IPS-20b (cell line): ENCODE measurements around the gene PAXIP1.

ENCODE experiments used
- H3K27ac ChIP-seq: one replicate; pipeline ENCODE4 v1.5.1; 2013; ENCODE audit warnings: low read length
- H3K27me3 ChIP-seq: 2 replicates; pipeline ENCODE4 v1.6.1; 2013; ENCODE audit warnings: mild to moderate bottlenecking, low read length, inconsistent platforms; ENCODE audit not compliant: insufficient read depth
- H3K36me3 ChIP-seq: 2 replicates; pipeline ENCODE4 v1.6.1; 2013; ENCODE audit warnings: low read depth, mild to moderate bottlenecking, inconsistent platforms, low read length, moderate library complexity; ENCODE audit not compliant: insufficient read depth
- H3K4me1 ChIP-seq: 2 replicates; pipeline ENCODE4 v1.6.1; 2013; ENCODE audit warnings: mild to moderate bottlenecking, control low read depth, inconsistent platforms, low read length, moderate library complexity; ENCODE audit not compliant: insufficient read depth
- H3K4me3 ChIP-seq: 2 replicates; pipeline ENCODE4 v1.5.1; 2013; ENCODE audit warnings: mild to moderate bottlenecking, low read length, inconsistent platforms
- H3K9ac ChIP-seq: 2 replicates; pipeline ENCODE4 v1.6.1; 2013; ENCODE audit warnings: low read depth, mild to moderate bottlenecking, inconsistent platforms, low read length, moderate library complexity
- H3K9me3 ChIP-seq: 2 replicates; pipeline ENCODE4 v1.6.1; 2013; ENCODE audit warnings: mild to moderate bottlenecking, low read depth, low read length, inconsistent platforms; ENCODE audit not compliant: insufficient read depth

PAXIP1 gene

DNA sequence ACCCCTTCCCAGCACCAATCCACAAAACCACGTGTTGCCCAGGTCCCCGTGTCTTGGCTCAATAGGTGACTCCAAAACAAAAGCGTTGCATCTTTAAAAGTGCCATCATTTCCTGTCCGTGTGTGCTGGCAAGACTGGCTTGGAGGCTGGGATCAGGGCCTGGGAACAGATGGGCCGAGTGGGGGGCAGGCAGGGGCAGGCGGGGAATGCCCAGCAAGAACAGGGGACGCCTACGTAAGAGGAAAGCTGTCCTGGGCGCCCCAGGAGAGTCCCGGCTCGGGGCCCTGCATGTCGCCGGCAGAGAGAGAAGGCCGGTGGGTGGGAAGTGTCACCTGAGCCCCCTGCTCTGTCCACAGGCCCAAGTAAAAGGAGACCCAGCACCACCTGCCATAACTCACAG, 86.5 kb downstream of the PAXIP1 start:
- Histone ChIP-seq H3K9me3 (no peaks in the 10 kb centered on the region), H3K4me1 (no peaks in the 10 kb centered on the region), H3K36me3 (no peaks in the 10 kb centered on the region), H3K4me3 (no peak overlapping the region), H3K27ac (no peak overlapping the region), H3K9ac (no peak overlapping the region), H3K27me3 (peaks cover 16% of the 10 kb centered on the region)

DNA sequence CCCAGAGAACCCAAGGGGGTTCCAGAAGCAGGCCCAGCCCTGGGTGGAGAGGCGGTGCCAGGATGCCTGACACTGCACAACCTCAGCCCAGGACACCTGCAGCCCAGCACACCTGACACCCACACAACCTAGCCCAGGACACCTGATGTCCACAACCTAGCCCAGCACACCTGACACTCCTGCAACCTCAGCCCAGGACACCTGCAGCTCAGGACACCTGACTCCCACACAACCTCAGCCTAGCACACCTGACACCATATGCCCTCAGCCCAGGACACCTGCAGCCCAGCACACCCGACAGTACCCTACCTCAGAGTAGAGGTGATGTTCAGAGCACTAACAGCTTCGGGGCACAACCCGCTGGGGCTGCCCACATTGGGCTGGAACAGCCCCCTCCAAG, 87.3 kb downstream of the PAXIP1 start:
- H3K4me1 ChIP-seq = no peaks in the 10 kb centered on the region
- H3K9me3 ChIP-seq = no peaks in the 10 kb centered on the region
- peaks cover 16% of the 10 kb centered on the region for H3K27me3 ChIP-seq
- no peak overlapping the region for H3K27ac ChIP-seq
- H3K36me3 ChIP-seq = no peaks in the 10 kb centered on the region
- no peak overlapping the region for H3K4me3 ChIP-seq
- H3K9ac ChIP-seq = no peak overlapping the region

DNA sequence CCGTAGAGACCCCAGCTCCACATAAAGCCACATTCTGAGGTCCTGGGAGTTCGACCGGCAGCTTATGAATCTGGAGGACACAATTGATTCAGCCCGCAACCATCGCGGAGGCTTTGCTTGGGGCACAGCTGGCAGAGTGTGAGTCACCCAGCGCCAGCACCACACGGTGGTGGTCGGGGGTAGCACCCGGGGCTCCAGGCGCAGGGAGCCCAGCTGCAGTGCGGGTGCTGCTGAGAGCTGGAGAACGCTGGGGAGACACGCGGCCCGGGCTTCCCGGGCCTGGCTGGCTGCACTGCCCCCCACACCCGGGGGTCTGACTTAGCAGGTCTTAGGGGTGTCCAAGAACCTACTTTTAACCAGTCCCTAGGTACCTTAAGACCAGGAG, 87.9 kb downstream of the PAXIP1 start:
- peaks cover 16% of the 10 kb centered on the region for H3K27me3 ChIP-seq

DNA sequence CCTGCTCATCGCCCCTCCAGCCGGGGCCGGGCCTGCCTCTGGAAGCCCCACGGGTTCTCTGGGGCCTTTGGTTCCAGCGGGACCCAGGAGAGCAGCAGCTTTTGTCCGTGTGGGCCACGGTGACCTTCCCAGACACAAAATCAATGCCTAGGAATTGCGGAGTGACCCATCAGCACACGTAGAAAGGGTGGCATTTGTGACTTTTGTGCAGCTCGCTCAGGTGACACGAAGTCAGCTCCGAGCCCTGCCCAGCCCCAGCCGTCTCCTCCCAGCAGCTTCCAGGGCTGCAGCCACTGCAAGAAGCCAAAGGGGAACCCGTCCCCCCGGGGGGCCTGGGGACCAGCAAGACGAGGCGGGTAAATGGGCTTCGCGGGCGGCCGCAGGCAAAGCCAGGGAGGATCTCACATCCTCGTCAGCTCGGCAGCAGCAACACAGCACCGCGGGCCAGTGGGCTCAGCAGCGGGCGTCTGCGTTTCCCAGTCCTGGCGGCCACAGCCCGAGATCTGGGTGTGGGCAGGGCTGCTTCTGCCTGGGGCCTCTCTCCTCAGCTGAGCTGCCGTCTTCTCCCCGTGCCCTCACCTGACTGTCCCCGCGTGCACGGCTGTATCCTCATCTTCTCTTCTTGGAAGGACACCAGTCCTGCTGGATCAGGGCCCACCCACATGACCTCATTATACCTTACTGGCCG, 88.5 kb downstream of the PAXIP1 start:
- H3K4me1 ChIP-seq = no peaks in the 10 kb centered on the region
- H3K27ac ChIP-seq = no peak overlapping the region
- H3K9ac ChIP-seq = no peak overlapping the region
- no peaks in the 10 kb centered on the region for H3K9me3 ChIP-seq
- H3K4me3 ChIP-seq = peak overlapping the region; percentile 44; the same call in 1 of the 2 replicates
- peaks cover 16% of the 10 kb centered on the region for H3K27me3 ChIP-seq
- no peaks in the 10 kb centered on the region for H3K36me3 ChIP-seq

More for the DNA sequence above, 87.9 kb downstream of the PAXIP1 start:
- Histone ChIP-seq H3K9me3 (no peaks in the 10 kb centered on the region), H3K27ac (no peak overlapping the region), H3K4me1 (no peaks in the 10 kb centered on the region), H3K36me3 (no peaks in the 10 kb centered on the region), H3K4me3 (no peak overlapping the region), H3K9ac (no peak overlapping the region)

DNA sequence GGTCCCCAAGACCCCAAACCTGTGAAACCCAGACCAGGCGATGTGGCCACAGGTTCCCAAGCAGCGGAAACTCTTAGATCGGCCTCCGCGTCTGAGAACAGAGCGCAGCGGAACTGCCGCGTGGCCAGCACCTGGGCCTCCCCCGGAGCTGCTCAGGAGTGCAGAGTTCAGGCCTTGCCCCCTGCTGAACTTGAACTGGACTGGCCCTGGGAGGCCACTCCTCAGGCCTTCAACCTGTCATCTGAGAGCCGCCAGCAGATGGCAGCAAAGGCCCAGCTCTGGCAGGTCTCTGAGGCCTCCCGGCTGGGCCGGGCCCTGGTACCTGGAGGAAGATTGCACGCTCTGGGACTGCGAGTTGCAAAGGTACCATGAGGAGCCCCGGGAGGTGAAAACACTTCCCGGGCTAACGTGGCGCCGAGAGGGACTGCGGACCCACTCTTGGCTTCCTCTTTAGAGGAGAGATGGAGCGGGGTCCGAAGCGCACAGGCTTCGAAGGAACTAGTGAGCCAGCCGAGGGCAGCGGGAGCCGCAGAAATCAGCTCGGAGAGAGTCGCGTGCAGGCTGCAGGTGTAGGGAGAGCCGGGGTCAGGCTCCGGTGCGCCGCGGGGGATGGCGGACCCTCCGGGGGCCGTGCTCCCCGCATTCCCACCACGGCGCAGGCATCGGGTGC, 89.2 kb downstream of the PAXIP1 start:
- Histone ChIP-seq H3K27me3 (peaks cover 16% of the 10 kb centered on the region), H3K9me3 (no peaks in the 10 kb centered on the region), H3K4me1 (no peaks in the 10 kb centered on the region), H3K36me3 (no peaks in the 10 kb centered on the region), H3K9ac (0 out of 2 replicates have a peak overlapping the region, but pooled peaks have one; percentile 45), H3K4me3 (peak overlapping the region; percentile 44; the same call in 1 of the 2 replicates), H3K27ac (no peak overlapping the region)

DNA sequence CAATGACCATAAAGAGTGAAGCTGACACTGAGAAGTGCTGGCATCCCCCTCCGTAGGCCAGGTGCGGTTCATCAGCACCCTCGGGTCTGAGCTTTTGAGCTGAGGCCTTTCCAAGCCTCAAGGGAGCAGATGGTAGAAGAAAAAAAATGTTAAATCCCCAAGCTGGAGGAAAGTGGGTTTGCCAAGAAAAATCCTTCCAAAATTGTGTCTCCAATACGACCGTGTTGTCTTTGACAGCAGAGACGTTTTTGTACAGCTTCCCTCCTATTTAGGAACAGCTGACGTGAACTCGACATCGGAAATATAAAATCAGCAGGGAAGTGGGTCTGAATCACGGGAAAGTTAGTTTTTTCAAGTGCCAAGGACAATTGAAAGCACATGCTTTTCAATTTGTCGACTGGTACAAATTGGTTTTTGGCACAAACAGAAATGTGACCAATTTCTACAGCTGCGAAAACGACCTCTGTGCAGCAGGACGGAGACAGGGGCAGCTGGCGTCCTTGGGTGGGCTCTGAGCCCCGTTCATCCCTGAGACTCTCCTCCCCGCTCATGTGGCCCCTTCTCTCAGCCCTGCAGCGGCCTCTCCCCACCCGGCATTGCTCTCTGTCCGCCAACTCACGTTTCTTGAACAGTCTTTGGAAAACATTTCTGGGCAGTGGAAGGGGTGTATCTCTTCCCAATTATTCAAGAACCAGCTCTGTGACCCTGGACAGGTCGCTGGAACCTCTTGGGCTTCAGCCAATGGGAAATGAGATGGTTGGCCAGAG, 89.9 kb downstream of the PAXIP1 start:
- Histone ChIP-seq H3K4me1 (no peaks in the 10 kb centered on the region), H3K27me3 (peaks cover 16% of the 10 kb centered on the region), H3K9ac (no peak overlapping the region), H3K27ac (no peak overlapping the region), H3K4me3 (no peak overlapping the region), H3K36me3 (no peaks in the 10 kb centered on the region), H3K9me3 (no peaks in the 10 kb centered on the region)

DNA sequence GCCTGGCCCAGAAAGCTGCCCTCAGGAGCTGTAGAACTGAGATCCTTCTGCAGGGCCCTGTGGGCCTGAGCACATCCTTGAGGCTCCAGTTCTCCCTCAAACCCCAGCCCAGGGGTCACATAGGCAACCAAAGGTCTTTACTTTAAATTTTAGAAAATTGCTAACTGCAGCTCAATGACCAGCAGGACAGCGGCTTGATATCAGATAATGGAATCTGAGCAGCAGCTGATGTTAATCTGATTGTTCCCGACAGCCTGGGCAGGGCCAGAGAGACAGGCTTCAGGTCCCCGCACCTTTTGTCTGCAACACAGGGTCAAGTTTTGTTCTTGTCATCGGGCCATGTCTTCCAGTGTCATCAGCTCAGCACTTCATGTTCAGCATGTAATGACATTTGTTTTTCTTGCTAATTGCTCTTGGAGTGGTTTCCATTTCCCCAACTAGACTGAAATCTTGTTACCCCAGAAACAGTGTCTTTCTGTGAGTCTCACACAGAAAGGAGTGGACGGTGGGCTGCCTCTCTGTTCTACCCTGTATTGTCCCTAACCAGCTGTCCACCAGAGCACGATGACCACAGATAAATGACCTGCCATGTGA, 91.0 kb downstream of the PAXIP1 start:
- Histone ChIP-seq H3K27me3 (peaks cover 16% of the 10 kb centered on the region), H3K4me3 (no peak overlapping the region), H3K36me3 (no peaks in the 10 kb centered on the region)

DNA sequence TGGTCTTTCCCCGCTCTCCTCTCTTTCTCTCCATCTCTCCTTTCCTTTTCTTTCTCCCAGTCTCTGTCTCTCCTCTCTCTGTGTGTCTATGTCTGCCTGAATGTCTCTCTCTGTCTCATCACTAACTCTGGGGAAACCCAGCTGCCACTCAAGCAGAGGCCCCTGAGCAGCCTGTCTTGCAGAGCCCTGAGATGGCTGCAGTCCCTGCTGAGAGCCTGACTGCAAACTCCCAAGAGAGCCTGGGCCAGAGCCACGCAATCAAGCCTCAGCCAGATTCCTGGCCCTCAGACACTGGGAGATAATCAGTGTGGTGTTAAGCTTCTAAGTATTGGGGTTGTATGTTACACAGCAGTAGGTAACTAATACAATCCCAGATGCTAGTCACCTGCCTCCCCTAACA, 91.5 kb downstream of the PAXIP1 start:
- Histone ChIP-seq H3K9ac (no peak overlapping the region), H3K27me3 (peaks cover 16% of the 10 kb centered on the region), H3K4me3 (no peak overlapping the region), H3K36me3 (no peaks in the 10 kb centered on the region), H3K9me3 (no peaks in the 10 kb centered on the region), H3K4me1 (no peaks in the 10 kb centered on the region), H3K27ac (no peak overlapping the region)

More for the DNA sequence above, 91.0 kb downstream of the PAXIP1 start:
- no peak overlapping the region for H3K9ac ChIP-seq
- no peaks in the 10 kb centered on the region for H3K4me1 ChIP-seq
- no peak overlapping the region for H3K27ac ChIP-seq
- H3K9me3 ChIP-seq = no peaks in the 10 kb centered on the region

DNA sequence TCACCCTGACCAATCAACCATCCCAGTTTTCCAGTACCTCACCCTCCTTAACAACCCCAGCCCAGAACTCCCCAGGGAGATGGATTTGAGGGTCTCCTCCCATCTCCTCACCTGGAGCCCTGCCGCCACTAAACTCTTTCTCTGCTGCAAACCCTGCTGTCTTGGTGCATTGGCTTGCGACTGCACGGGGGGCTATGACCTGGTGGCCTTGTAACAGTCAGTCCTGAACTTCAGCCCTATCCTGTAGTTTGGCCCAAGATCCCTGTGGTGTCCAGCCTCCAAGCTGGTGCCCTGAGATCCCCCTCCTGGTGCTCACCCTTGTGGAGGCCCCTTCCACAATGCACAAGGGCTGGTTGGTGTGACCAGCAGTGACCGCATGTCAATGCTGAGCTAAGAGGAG, 91.9 kb downstream of the PAXIP1 start:
- no peaks in the 10 kb centered on the region for H3K4me1 ChIP-seq
- H3K9ac ChIP-seq = no peak overlapping the region
- no peaks in the 10 kb centered on the region for H3K36me3 ChIP-seq
- H3K4me3 ChIP-seq = no peak overlapping the region
- peaks cover 16% of the 10 kb centered on the region for H3K27me3 ChIP-seq
- H3K27ac ChIP-seq = no peak overlapping the region
- no peaks in the 10 kb centered on the region for H3K9me3 ChIP-seq

DNA sequence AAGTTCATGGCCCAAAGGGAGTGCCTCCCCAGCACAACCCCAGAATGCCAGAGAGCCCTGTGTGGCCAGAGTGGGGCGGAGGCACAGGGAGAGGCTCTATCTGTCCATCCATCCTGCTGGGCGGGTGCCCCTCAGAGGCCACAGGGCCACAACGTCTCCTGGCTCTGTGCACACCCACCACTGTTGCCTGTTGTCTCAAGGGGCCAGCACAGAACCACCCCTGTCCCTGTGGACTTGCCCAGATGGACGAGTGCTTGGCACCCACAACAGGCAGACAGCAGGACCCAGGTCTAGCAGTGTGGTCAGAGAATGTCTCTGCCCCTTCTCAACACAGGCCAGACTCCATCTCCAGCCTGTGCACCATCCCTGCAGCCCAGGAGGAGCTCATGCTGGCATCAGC, 92.8 kb downstream of the PAXIP1 start:
- no peak overlapping the region for H3K4me3 ChIP-seq
- no peaks in the 10 kb centered on the region for H3K4me1 ChIP-seq
- no peak overlapping the region for H3K9ac ChIP-seq
- no peak overlapping the region for H3K27ac ChIP-seq
- H3K27me3 ChIP-seq = peaks cover 14% of the 10 kb centered on the region
- no peaks in the 10 kb centered on the region for H3K36me3 ChIP-seq
- no peaks in the 10 kb centered on the region for H3K9me3 ChIP-seq

DNA sequence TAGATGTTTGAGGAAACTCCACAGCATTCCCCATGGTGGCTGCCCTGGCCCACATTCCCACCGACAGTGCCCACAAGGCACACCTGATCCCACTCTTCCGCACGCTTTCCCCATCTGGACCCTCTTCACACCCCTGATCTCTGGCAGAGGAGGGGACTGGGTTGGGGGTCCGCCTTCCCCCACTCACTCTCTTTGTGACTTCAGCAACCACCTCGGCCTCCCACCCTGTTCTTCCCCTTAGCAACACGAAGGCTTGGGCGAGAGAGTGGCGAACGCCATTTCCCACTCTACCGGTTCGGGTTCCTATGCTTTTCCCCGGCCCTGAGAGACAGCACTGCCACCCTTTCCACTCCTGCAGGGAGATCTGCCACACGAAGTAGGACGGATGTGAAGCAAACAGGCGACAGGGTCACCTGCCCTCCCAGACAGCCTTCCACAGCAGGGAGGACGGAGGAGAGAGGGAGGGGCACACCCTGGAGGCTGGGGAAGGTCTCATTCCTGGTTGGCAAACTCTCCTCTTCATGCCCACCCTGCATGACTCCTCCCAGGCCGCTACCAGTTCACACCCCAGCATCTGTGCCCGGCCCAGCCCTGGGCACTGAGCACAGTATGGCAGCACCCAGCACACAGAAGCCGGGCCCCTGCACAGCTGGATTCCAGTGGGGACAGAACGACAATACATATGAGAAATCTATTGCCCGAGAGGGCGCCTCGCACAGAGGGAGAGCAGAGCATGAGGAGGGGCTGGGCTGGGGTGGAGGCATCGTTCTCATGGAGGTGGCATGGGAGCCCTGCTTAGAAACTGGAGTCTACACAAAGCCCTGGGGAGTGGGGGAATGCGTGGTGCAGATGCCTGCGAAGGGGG, 93.5 kb downstream of the PAXIP1 start:
- no peaks in the 10 kb centered on the region for H3K9me3 ChIP-seq
- H3K36me3 ChIP-seq = no peaks in the 10 kb centered on the region
- peaks cover 8% of the 10 kb centered on the region for H3K27me3 ChIP-seq
- H3K4me3 ChIP-seq = no peak overlapping the region
- no peaks in the 10 kb centered on the region for H3K4me1 ChIP-seq
- no peak overlapping the region for H3K27ac ChIP-seq
- no peak overlapping the region for H3K9ac ChIP-seq
